PC-9 (cell line): Measurements from ENCODE around the gene DNAH11. TPM values are rescaled to one million over a fixed set of nuclear protein-coding genes. Genes with fewer than 3 reads are reported as not detected.
A peak's percentile ranks its signal among the peaks of the same experiment; 100 is the strongest.

ENCODE experiments used
- BruUV-seq: library from RNA; stranded (reverse); fragments of 400-500 nt; replicated peaks from 2 replicates; lab custom pipeline; 2021; lab: Mats Ljungman, UMichigan
- CTCF ChIA-PET: fragments of 300-600 bp; sonication (Branson Sonifier 250); formaldehyde crosslinking; loops from one replicate; lab custom pipeline; 2022; ENCODE audit warnings: antibody characterized with exemption; lab: Charles Lee
- POLR2A ChIA-PET: fragments of 300-600 bp; sonication (Branson Sonifier 250); formaldehyde crosslinking; loops from one replicate; lab custom pipeline; 2022; ENCODE audit warnings: antibody characterized with exemption; ENCODE audit not compliant: unreplicated experiment; lab: Charles Lee
- DNase-seq, 2 experiments: peaks; one replicate each; pipeline versions ENCODE4 v3.0.0 to v3.0.0-alpha.2; 2015 to 2022; ENCODE audit warnings: mixed read lengths in 1 of 2
- H2AFZ ChIP-seq: fragments of 200-600 bp; sonication (generic); 2 replicates; pipeline ENCODE4 v1.8.1; 2017; ENCODE audit warnings: antibody characterized with exemption
- H3F3A ChIP-seq: fragments of 200-600 bp; sonication (generic); 2 replicates; pipeline ENCODE4 v1.8.1; 2017; ENCODE audit warnings: antibody characterized with exemption, mild to moderate bottlenecking, low read depth; ENCODE audit not compliant: insufficient read depth
- H3K27ac ChIP-seq: fragments of 200-600 bp; sonication (generic); 2 replicates; pipeline ENCODE4 v1.6.1; 2016; ENCODE audit warnings: mixed run types
- H3K27me3 ChIP-seq: fragments of 200-600 bp; sonication (generic); 2 replicates; pipeline ENCODE4 v1.6.1; 2016; ENCODE audit warnings: low read depth, mixed run types; ENCODE audit not compliant: insufficient read depth
- H3K36me3 ChIP-seq: fragments of 200-600 bp; sonication (generic); 2 replicates; pipeline ENCODE4 v1.6.1; 2016; ENCODE audit warnings: low read depth, mixed run types
- H3K4me1 ChIP-seq: fragments of 200-600 bp; sonication (generic); replicated peaks from 2 replicates; pipeline ENCODE4 v1.6.1; 2016; ENCODE audit warnings: mixed run types; ENCODE audit not compliant: insufficient read depth
- H3K4me2 ChIP-seq: fragments of 200-600 bp; sonication (generic); 2 replicates; pipeline ENCODE4 v1.6.1; 2017; ENCODE audit warnings: mixed run types
- H3K4me3 ChIP-seq: fragments of 200-600 bp; sonication (generic); 2 replicates; pipeline ENCODE4 v1.6.1; 2016; ENCODE audit warnings: mixed run types
- H3K79me2 ChIP-seq: fragments of 200-600 bp; sonication (generic); 2 replicates; pipeline ENCODE4 v1.6.1; 2017; ENCODE audit warnings: low read depth, mixed run types
- H3K9me2 ChIP-seq: fragments of 200-600 bp; sonication (generic); 2 replicates; pipeline ENCODE4 v1.8.1; 2017; ENCODE audit warnings: mild to moderate bottlenecking; ENCODE audit not compliant: insufficient read depth
- H3K9me3 ChIP-seq: fragments of 200-600 bp; sonication (generic); 2 replicates; pipeline ENCODE4 v1.8.1; 2016; ENCODE audit warnings: low read depth; ENCODE audit not compliant: insufficient read depth
- H4K20me1 ChIP-seq: fragments of 200-600 bp; sonication (generic); 2 replicates; pipeline ENCODE4 v1.8.1; 2017; ENCODE audit not compliant: insufficient read depth
- CTCF ChIP-seq: fragments of 200-600 bp; sonication (generic); conservative IDR thresholded peaks from 2 replicates; pipeline ENCODE4 v1.6.1; 2017; ENCODE audit warnings: mixed run types, antibody characterized with exemption, mild to moderate bottlenecking, moderate library complexity
- EZH2 ChIP-seq: fragments of 200-600 bp; sonication (generic); IDR thresholded peaks from 2 replicates; pipeline ENCODE4 v1.8.0; 2017; ENCODE audit warnings: antibody characterized with exemption, low read depth
- intact Hi-C: fragments of 100-400 bp; cut with micrococcal nuclease; formaldehyde crosslinking; loops from one replicate; pipeline ENCODE4 v1.10.0; 2022; ENCODE audit not compliant: unreplicated experiment
- total RNA-seq: library from RNA; stranded (reverse); gene quantifications from 2 replicates; pipeline ENCODE4 v1.2.3, GENCODE V29; 2021

Gene DNAH11
- total RNA-seq, 1 experiment from 2014 or later: not detected

- Histone ChIP-seq H3F3A (peaks cover 27% of the 10 kb centered on the region), H3K79me2 (peaks cover 22% of the 10 kb centered on the region), H3K27me3 (no peaks in the 10 kb centered on the region), H3K4me3 (no peak overlapping the region), H3K27ac (no peak overlapping the region), H4K20me1 (peaks cover 12% of the 10 kb centered on the region), H3K4me2 (no peak overlapping the region), H3K4me1 (peaks cover 30% of the 10 kb centered on the region), H3K36me3 (no peaks in the 10 kb centered on the region), H3K9me2 (no peaks in the 10 kb centered on the region; the same call in 1 of the 2 replicates), H3K9me3 (no peaks in the 10 kb centered on the region), H2AFZ (no peak overlapping the region)
- DNase-seq: no peak
- intact Hi-C loops: loop anchor here (5.0 to 10.0 kb wide), 2 partner anchors 521 to 1647 kb away; partner anchors contain the start of genes CCDC126 and SP4
- BruUV-seq: no TSS peak
- no peak for TF ChIP-seq CTCF
- TF ChIP-seq EZH2: no peak
- CTCF ChIA-PET: interaction anchor here (0.6 kb wide), 2 partner anchors 42 to 399 kb away, joined by 3 read pairs; no protein-coding TSS in a partner anchor
- POLR2A ChIA-PET: no interaction called here
Observed at GRCh38 chr7:21947946-21948345, 405.1 kb downstream of the DNAH11 start.

GRCh38 chr7:21948364-21948763 lies 405.5 kb downstream of the DNAH11 start:
- ChIA-PET POLR2A (no interaction called here), CTCF (no interaction called here)
- Histone ChIP-seq H3K27ac (no peak overlapping the region), H3K36me3 (no peaks in the 10 kb centered on the region), H3K79me2 (peaks cover 18% of the 10 kb centered on the region), H3K27me3 (no peaks in the 10 kb centered on the region), H3F3A (peaks cover 27% of the 10 kb centered on the region), H2AFZ (no peak overlapping the region), H3K9me2 (no peaks in the 10 kb centered on the region; the same call in 1 of the 2 replicates), H4K20me1 (peaks cover 8% of the 10 kb centered on the region), H3K4me3 (no peak overlapping the region), H3K9me3 (no peaks in the 10 kb centered on the region), H3K4me2 (no peak overlapping the region), H3K4me1 (peaks cover 26% of the 10 kb centered on the region)
- TF ChIP-seq EZH2: no peak
- TF ChIP-seq CTCF: no peak
- peak in 1 of 2 experiments; percentile 8 for DNase-seq
- BruUV-seq: no TSS peak
- intact Hi-C loops: loop anchor here (5.0 to 10.0 kb wide), 2 partner anchors 521 to 1646 kb away; partner anchors contain the start of genes CCDC126 and SP4

GRCh38 chr7:21948887-21949540 lies 406.2 kb downstream of the DNAH11 start:
- no TSS peak for BruUV-seq
- H3K9me3 ChIP-seq: no peaks in the 10 kb centered on the region
- POLR2A ChIA-PET: no interaction called here

More at GRCh38 chr7:21948887-21949540, 406.2 kb downstream of the DNAH11 start:
- Histone ChIP-seq H3K27me3 (no peaks in the 10 kb centered on the region), H3K9me2 (no peaks in the 10 kb centered on the region; the same call in 1 of the 2 replicates), H3K27ac (no peak overlapping the region), H3K79me2 (peaks cover 11% of the 10 kb centered on the region), H3F3A (peaks cover 27% of the 10 kb centered on the region), H2AFZ (no peak overlapping the region), H4K20me1 (peaks cover 1% of the 10 kb centered on the region), H3K4me3 (no peak overlapping the region), H3K4me1 (peaks cover 20% of the 10 kb centered on the region), H3K4me2 (no peak overlapping the region), H3K36me3 (no peaks in the 10 kb centered on the region)
- no peak for TF ChIP-seq EZH2
- no peak for TF ChIP-seq CTCF
- CTCF ChIA-PET: no interaction called here
- intact Hi-C loops: loop anchor here (5.0 to 10.0 kb wide), 2 partner anchors 522 to 1646 kb away; partner anchors contain the start of genes CCDC126 and SP4
- peak in 1 of 2 experiments; percentile 24 for DNase-seq

Other genes with a start within 250 kb of the DNAH11 start
- gene SP4, start 115.0 kb upstream of the DNAH11 start, total RNA-seq: 5.4 and 6.1 TPM in 2 replicates